HG03442 (cell line): ENCODE results near the gene USH2A.
"Not testable (repeated sequence)": the region's sequence is repeated elsewhere in the genome, so short reads cannot be mapped to it uniquely, and the experiment has no call there.

Experiments
- ATAC-seq: cut with Tn5 transposase; IDR thresholded peaks from one replicate; pipeline ENCODE4 v1.9.1; 2021; ENCODE audit warnings: mild to moderate bottlenecking, moderate library complexity; ENCODE audit not compliant: unreplicated experiment

Gene USH2A

DNA sequence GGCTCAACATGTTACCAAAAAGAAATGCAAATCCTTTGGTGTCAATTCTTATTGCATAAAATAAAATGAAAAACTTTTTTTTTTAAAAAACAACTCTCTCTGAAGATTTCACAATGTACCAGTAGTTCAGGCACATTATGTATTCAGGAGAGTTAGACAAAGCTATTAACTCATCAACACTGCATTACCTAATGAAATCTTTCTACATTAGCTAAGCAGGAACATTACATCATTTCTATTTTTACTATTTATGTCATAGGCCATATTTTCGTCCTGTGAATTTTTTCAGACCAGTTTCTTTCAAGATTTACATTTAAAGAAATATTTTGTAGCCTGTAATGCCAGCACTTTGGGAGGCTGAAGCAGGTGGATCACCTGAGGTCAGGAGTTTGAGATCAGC is 366.2 kb downstream of the USH2A start:
- no peak for ATAC-seq

GRCh38 chr1:216055004-216055403 is 368.2 kb downstream of the USH2A start:
- no peak for ATAC-seq

GRCh38 chr1:216054600-216054999 is 368.6 kb downstream of the USH2A start:
- no peak for ATAC-seq

GRCh38 chr1:216051071-216051470 is 372.2 kb downstream of the USH2A start:
- no peak for ATAC-seq

DNA sequence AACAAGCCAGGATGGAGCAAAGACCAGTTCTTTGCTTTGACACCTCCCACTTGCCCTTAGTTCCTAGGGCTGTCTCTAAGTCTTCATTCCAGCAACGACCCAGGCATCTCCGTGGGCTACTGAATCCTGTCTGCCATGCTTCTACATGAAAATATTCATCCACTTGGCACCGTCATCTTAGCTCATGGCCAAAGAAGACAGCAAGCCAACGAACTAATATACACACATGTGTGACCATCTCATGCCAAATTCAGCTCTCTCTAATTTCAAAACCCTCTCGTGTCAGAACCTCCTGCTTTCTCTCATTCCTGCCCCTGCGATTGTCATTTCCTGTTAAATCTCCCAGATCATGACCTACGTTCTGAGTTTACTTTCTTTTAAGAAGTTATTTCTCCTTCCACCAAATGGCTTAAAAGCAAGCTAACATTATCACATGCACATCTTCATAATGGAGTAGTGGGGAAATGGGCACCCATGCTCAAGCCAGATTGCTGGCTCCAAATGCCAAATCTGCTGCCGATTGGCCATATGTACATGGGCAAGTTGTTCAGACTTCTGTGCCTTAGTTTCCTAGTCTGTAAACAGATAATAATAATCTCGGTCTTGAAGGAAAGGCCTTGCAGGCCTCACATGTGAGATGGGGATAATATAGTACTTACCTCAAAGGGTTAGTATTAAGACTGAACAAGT is 373.4 kb downstream of the USH2A start:
- no peak for ATAC-seq

DNA sequence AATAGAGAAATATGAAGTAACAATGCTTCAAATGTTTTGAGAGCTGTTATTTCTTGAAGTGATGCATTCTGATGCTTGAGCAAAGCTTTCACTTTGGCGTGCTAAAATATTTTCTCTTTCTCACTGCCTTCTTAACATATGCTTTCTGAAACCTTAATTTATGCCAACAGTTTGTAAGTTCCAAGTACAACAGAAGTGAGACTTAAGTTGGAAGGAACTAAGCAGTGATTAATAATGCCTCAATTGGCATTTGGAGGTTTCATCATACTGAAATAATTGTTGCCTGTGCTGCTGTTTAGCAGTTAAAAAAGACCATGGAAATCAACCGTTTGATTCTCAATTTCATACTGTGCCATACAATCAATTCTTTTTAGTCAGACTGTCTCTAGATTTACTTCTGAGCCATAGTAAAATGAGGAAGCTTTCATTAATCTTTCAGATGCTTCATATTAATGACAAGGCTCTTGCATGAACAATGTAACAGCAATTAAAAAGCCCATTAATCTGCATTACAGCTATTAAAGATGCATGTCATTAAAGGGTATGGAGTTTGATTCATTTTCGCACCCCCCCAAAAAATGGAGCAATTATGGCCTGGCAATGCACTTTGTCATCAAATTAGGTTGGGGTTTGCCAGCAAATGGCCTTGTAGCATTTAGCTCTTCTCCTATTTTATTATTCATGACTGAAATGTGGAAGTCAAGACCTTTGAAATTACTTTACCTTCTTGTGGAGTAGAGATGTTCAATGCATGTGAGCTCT is 375.3 kb downstream of the USH2A start:
- no peak for ATAC-seq

- no peak for ATAC-seq
These were observed 376.9 kb downstream of the USH2A start for GRCh38 chr1:216046336-216046735.

GRCh38 chr1:216045400-216045799 is 377.8 kb downstream of the USH2A start:
- no peak for ATAC-seq

GRCh38 chr1:216044538-216044937 is 378.7 kb downstream of the USH2A start:
- no peak for ATAC-seq

DNA sequence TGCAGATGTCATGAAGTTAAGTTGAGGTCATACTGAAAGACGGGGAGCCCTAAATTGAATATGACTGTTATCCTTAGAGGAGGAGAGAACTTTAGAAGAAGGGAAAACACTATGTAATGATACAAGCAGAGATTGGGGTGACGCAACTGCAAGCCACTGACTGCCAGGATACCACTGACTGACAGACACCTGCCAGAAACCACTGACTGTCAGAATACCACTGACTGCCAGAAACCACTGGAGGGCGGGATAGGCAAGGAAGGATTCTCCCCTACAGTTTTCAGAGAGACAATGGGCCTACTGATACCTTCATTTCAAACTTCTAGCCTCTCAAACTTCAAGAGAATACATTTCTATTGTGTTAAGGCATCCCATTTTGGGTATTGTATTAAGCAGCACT is 388.7 kb downstream of the USH2A start:
- no peak for ATAC-seq

DNA sequence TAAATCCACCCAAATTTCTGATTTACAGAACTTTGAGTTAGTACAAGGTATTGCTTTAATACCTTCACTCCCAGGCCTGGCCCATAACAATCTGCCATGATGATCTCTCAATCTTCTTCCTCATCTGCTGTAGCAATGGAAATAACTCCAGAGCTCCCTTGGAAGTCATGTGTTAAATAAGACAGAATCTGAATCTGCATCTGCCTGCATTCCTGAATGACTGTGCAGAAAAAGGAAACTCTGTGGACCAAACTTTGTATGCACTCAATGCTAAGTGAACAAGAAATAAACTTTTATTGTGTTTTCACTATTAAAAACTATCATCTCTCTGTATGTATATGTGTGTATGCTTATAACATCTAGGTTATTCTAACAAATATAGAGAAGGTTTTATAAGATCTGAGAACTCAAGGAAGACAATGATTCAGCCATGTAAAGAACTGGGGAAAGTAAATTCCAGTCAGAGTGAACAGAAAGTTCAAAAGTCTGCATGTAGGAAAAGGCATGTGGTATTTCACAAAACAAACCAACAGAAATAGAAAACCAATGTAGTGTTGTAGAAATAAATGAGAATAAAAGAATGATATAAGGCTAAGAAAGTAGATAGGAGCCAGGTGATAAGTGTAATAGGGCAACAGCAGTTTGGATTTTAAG is 390.2 kb downstream of the USH2A start:
- ATAC-seq, result no peak

GRCh38 chr1:216032284-216032683 is 391.0 kb downstream of the USH2A start:
- no peak for ATAC-seq

GRCh38 chr1:216028631-216029030 is 394.6 kb downstream of the USH2A start:
- no peak for ATAC-seq

DNA sequence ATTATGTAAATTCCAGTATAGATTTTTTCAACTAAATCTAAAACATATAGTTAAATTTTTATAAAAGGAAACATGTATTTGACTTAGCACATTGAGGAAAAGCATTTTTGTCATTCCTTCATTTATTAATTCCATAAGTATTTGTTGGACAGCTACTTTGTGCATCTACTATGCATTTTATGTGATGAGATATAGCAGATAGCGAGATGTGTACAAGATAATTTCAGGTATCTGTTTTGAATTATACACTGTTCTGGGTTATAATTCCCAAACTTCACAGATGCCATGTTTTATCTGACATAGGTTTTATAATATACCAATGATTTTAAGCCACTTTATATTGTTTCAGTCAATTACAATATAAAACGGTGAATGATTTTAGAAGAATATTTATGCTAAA is 398.7 kb downstream of the USH2A start:
- no peak for ATAC-seq

GRCh38 chr1:216020743-216021345 is 402.4 kb downstream of the USH2A start:
- no peak for ATAC-seq

GRCh38 chr1:216015116-216015515 is 408.1 kb downstream of the USH2A start:
- ATAC-seq, result no peak

GRCh38 chr1:216014086-216014485 is 409.2 kb downstream of the USH2A start:
- ATAC-seq, result no peak

DNA sequence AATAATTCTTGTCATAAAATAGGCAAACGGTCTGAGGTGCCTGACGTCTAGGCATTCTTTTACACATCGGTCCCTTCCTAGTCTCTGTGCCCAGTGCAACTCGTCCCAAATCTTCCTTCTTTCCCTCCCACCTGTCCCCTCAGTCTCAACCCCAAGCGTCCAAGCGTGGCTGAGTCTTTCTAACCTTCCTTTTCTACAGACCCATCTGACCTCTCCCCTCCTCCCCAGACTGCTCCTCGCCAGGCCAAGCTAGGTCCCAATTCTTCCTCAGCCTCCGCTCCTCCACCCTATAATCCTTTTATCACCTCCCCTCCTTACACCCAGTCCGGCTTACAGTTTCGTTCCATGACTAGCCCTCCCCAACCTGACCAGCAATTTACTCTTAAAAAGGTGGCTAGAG is 413.8 kb downstream of the USH2A start:
- not testable (repeated sequence) for ATAC-seq

DNA sequence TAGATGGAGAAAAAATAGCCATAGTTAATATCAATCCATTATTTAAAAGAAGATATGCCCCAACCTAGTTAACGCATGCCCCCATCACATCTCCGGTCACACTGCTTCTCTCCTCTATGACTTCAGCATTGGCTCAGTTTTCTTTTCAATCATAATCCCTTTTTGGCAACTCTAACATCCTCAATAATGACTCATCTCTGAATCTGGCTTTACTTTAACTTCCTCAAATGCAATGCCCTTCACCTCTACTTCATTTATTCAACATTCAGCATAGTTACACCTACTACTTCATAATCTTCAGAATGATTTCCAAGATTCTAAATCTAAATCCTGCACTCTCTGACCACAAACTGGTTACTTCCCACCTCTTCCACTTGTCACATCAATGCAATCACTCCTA is 417.3 kb downstream of the USH2A start:
- ATAC-seq, result peak; percentile 100

- peak; percentile 72 for ATAC-seq
These were observed 430.6 kb downstream of the USH2A start for GRCh38 chr1:215992620-215993019.

GRCh38 chr1:215987092-215987875 is 436.0 kb downstream of the USH2A start:
- ATAC-seq, result no peak
